HL-60/S4 (cell line): ENCODE results near the gene NRBP1.

Experiments
- in situ Hi-C: fragments of 300-500 bp; cut with MboI; formaldehyde crosslinking; loops from 2 replicates; pipeline ENCODE4 v1.14.3; 2022; ENCODE audit warnings: low sequenced_read_pairs

NRBP1 gene

GRCh38 chr2:27489498-27490397 lies 61.3 kb downstream of the NRBP1 start, which contains the start of gene IFT172:
TSS of gene IFT172 (minus strand) at chr2:27489743. CDS start at chr2:27489653, 90 bp downstream.
- in situ Hi-C loops: no loop called here
